ENCODE data around the gene ZNF155.

ZNF155 gene

DNA sequence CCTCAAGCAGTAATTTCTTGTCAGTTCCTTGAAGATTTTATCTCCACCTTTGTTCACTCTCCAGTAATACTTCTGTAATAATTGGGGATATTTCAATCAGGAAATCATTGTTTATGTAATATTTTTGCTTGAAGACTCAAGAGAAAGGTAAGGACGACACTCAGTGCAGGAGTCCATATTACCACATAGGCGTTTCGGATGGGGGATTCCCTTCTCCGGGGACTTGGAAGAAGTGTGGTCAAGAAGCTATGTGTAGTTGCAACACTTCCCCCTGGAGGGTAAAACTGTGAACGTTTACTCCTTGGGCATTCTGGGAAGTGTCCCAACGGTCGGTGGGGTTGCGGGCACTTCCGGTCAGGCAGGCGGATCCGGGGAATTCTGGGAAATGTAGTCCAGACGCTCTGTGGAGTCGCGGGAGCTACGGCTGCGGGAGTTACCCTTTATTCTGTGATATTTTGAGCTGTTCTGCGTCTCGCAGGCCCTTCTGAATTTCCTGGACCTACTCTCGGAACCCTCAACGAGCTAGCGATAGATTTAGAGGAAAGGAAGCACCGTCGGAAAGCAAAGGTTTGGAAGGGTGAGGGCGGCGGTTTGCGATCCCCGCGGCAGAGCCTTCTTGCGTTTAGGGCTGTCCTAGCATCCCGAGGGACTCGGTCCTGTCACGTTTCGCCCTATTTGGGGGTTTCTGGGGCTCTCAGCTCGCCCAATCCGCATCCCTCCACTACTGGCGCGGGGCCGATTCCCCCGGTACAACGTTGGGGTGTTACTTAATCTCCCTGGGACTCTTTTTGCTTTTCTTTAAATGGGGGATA lies 32.9 kb upstream of the ZNF155 start, which contains the start of gene ZNF221:
Gene ZNF221, plus strand, starts transcription at position 395 of the 812 bp plus-strand sequence. CDS start 11,499 bp downstream, outside the sequence.
- peak within 1 kb of the TSS; percentile 78 for H3K27ac ChIP-seq (ENCODE audit: low read length)
- H3K9me3 ChIP-seq (ENCODE audit: insufficient read depth, low read length, severe bottlenecking), result peaks cover 13% of the 10 kb centered on the region

DNA sequence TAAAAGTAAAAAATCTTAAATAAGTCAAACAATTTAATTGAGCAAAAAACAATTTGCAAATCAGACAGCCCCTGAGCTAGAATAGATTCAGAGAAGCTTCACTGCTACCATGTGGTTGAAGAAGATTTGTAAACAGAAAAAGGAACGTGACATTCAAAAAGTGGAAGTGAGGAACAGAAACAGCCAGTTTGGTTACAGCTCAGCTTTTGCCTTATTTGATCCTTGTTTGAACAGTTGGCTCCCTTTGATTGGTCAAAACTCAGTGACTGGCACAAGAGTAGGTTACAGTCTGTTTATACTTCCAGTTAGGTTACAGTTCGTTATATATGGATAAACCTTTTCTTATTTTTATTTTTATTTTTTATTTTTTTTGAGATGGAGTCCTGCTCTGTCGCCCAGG lies 27.2 kb upstream of the ZNF155 start:
- no peak overlapping the region for H3K27ac ChIP-seq (ENCODE audit: low read length)
- H3K4me3 ChIP-seq (ENCODE audit: low read depth in 1 of 2, low read length in 2 of 2), result no peak overlapping the region
- no peaks in the 10 kb centered on the region for H3K27me3 ChIP-seq (ENCODE audit: insufficient read depth, low read length, poor library complexity)
- H2AFZ ChIP-seq (ENCODE audit: low read depth, low read length), result no peak overlapping the region
- H3K9me3 ChIP-seq (ENCODE audit: insufficient read depth, low read length, severe bottlenecking), result peaks cover 13% of the 10 kb centered on the region
- TF ChIP-seq CTCF (IDR thresholded peaks at IDR 0.05; ENCODE audit: borderline replicate concordance, extremely low read depth, low read length, poor library complexity, severe bottlenecking) (no peak), EZH2 (IDR thresholded peaks at IDR 0.05; ENCODE audit: borderline replicate concordance, low read depth, low read length, severe bottlenecking) (no peak)
- H4K20me1 ChIP-seq (ENCODE audit: insufficient read depth, low read length), result no peaks in the 10 kb centered on the region
- no peak overlapping the region for H3K9ac ChIP-seq (ENCODE audit: low read depth, low read length)
- peaks cover 7% of the 10 kb centered on the region; the same call in 1 of the 2 replicates for H3K79me2 ChIP-seq (ENCODE audit: insufficient read depth, low read length)
- no peaks in the 10 kb centered on the region for H3K36me3 ChIP-seq (ENCODE audit: insufficient read depth, low read length)
- no peak overlapping the region for H3K4me2 ChIP-seq (ENCODE audit: insufficient read depth, low read length)
- DNase-seq (no peak), ATAC-seq (ENCODE audit: insufficient read depth, low read depth) (no peak)
- H3K4me1 ChIP-seq (ENCODE audit: insufficient read depth, low read length), result peaks cover 8% of the 10 kb centered on the region

More for the DNA sequence above, 32.9 kb upstream of the ZNF155 start, which contains the start of gene ZNF221:
- DNase-seq, result peak; percentile 79
- H3K79me2 ChIP-seq (ENCODE audit: insufficient read depth, low read length), result peaks cover 7% of the 10 kb centered on the region; the same call in 1 of the 2 replicates
- TF ChIP-seq EZH2 (IDR thresholded peaks at IDR 0.05; ENCODE audit: borderline replicate concordance, low read depth, low read length, severe bottlenecking), result no peak
- peak; percentile 36 for TF ChIP-seq CTCF (IDR thresholded peaks at IDR 0.05; ENCODE audit: borderline replicate concordance, extremely low read depth, low read length, poor library complexity, severe bottlenecking)
- H3K36me3 ChIP-seq (ENCODE audit: insufficient read depth, low read length), result no peaks in the 10 kb centered on the region
- ATAC-seq (ENCODE audit: insufficient read depth, low read depth), result peak; percentile 89
- H3K4me1 ChIP-seq (ENCODE audit: insufficient read depth, low read length), result peaks cover 13% of the 10 kb centered on the region
- peak within 1 kb of the TSS; percentile 74 to 84 for H3K4me3 ChIP-seq (ENCODE audit: low read depth in 1 of 2, low read length in 2 of 2)
- H4K20me1 ChIP-seq (ENCODE audit: insufficient read depth, low read length), result no peaks in the 10 kb centered on the region
- peak within 1 kb of the TSS; percentile 69 for H3K4me2 ChIP-seq (ENCODE audit: insufficient read depth, low read length)
- peak within 1 kb of the TSS; percentile 71 for H3K9ac ChIP-seq (ENCODE audit: low read depth, low read length)
- no peaks in the 10 kb centered on the region for H3K27me3 ChIP-seq (ENCODE audit: insufficient read depth, low read length, poor library complexity)
- H2AFZ ChIP-seq (ENCODE audit: low read depth, low read length), result peak within 1 kb of the TSS; percentile 98

DNA sequence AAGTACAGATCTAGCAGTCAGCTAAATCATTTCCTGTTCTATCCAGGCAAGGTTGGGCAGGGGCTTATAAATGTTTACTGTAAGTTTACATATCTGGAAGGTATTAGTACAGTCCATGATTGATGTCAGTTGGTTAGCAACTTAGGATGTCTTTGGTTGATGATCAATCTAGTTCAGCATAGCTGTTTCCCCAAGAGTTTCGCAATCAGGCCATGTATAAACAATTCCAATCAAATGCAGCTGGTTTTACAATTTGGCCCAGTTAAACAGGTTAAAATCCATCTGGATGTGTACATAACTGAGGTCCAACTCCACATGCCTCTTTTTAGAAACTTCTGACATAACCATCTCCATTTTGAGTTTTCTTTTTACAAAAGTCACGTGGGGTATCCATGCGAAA lies 26.1 kb upstream of the ZNF155 start:
- TF ChIP-seq EZH2 (IDR thresholded peaks at IDR 0.05; ENCODE audit: borderline replicate concordance, low read depth, low read length, severe bottlenecking), result no peak
- no peak for TF ChIP-seq CTCF (IDR thresholded peaks at IDR 0.05; ENCODE audit: borderline replicate concordance, extremely low read depth, low read length, poor library complexity, severe bottlenecking)
- Histone ChIP-seq H3K4me3 (ENCODE audit: low read depth in 1 of 2, low read length in 2 of 2) (no peak overlapping the region), H3K9me3 (ENCODE audit: insufficient read depth, low read length, severe bottlenecking) (peaks cover 21% of the 10 kb centered on the region), H3K4me2 (ENCODE audit: insufficient read depth, low read length) (no peak overlapping the region), H2AFZ (ENCODE audit: low read depth, low read length) (no peak overlapping the region), H3K36me3 (ENCODE audit: insufficient read depth, low read length) (peaks cover 4% of the 10 kb centered on the region; the same call in 1 of the 2 replicates), H3K79me2 (ENCODE audit: insufficient read depth, low read length) (no peaks in the 10 kb centered on the region), H3K27me3 (ENCODE audit: insufficient read depth, low read length, poor library complexity) (no peaks in the 10 kb centered on the region), H3K27ac (ENCODE audit: low read length) (no peak overlapping the region), H4K20me1 (ENCODE audit: insufficient read depth, low read length) (no peaks in the 10 kb centered on the region), H3K9ac (ENCODE audit: low read depth, low read length) (no peak overlapping the region), H3K4me1 (ENCODE audit: insufficient read depth, low read length) (no peaks in the 10 kb centered on the region)
- no peak for DNase-seq
- no peak for ATAC-seq (ENCODE audit: insufficient read depth, low read depth)

Measured in DND-41 (cell line).